Islet precursor cell (in vitro differentiated cells): ENCODE measurements around the gene FGFR2.

ENCODE experiments used
- DNase-seq: peaks from one replicate; pipeline ENCODE4 v3.0.0-alpha.2; 2018

The FGFR2 gene

GRCh38 chr10:121609426-121610380 lies 11.5 kb upstream of the FGFR2 start:
- peak; percentile 40 for DNase-seq

GRCh38 chr10:121608469-121609190 lies 10.4 kb upstream of the FGFR2 start:
- peak; percentile 68 for DNase-seq

GRCh38 chr10:121607310-121608055 lies 9.2 kb upstream of the FGFR2 start:
- peak; percentile 29 for DNase-seq

- DNase-seq = no peak
Observed at GRCh38 chr10:121605708-121606107, 7.5 kb upstream of the FGFR2 start.

GRCh38 chr10:121601458-121601857 lies 3.2 kb upstream of the FGFR2 start:
- peak; percentile 27 for DNase-seq

- peak; percentile 32 for DNase-seq
Observed at GRCh38 chr10:121600611-121601010, 2.4 kb upstream of the FGFR2 start.

GRCh38 chr10:121599947-121600346 lies 1.7 kb upstream of the FGFR2 start:
- no peak for DNase-seq

GRCh38 chr10:121597504-121598262 lies 561 bp downstream of the FGFR2 start:
- DNase-seq = peak; percentile 64

- peak; percentile 79 for DNase-seq
Observed at GRCh38 chr10:121596689-121597503, 1.3 kb downstream of the FGFR2 start.

- DNase-seq = peak; percentile 82
Observed at GRCh38 chr10:121595806-121596688, 2.2 kb downstream of the FGFR2 start.

GRCh38 chr10:121595351-121595805 lies 2.9 kb downstream of the FGFR2 start:
- DNase-seq = peak; percentile 37

GRCh38 chr10:121594623-121595350 lies 3.5 kb downstream of the FGFR2 start:
- DNase-seq = no peak

- peak; percentile 22 for DNase-seq
Observed at GRCh38 chr10:121594076-121594475, 4.2 kb downstream of the FGFR2 start.

- DNase-seq = peak; percentile 38
Observed at GRCh38 chr10:121593281-121594075, 4.8 kb downstream of the FGFR2 start.

GRCh38 chr10:121592155-121592890 lies 5.9 kb downstream of the FGFR2 start:
- peak; percentile 51 for DNase-seq

GRCh38 chr10:121591186-121591585 lies 7.1 kb downstream of the FGFR2 start:
- no peak for DNase-seq

GRCh38 chr10:121590772-121591171 lies 7.5 kb downstream of the FGFR2 start:
- DNase-seq = peak; percentile 42

GRCh38 chr10:121589553-121589952 lies 8.7 kb downstream of the FGFR2 start:
- DNase-seq = no peak
